GM15510 (cell line): ENCODE measurements around the gene DLG2.

Source experiments
- POLR2A ChIP-seq: IDR thresholded peaks from 3 replicates; pipeline ENCODE4 v1.6.1; 2011; ENCODE audit warnings: borderline replicate concordance; ENCODE audit not compliant: insufficient read length; ENCODE audit errors: extremely low read depth

DLG2 gene

GRCh38 chr11:83520849-83521248, 2106.3 kb downstream of the DLG2 start:
- TF ChIP-seq POLR2A: no peak

DNA sequence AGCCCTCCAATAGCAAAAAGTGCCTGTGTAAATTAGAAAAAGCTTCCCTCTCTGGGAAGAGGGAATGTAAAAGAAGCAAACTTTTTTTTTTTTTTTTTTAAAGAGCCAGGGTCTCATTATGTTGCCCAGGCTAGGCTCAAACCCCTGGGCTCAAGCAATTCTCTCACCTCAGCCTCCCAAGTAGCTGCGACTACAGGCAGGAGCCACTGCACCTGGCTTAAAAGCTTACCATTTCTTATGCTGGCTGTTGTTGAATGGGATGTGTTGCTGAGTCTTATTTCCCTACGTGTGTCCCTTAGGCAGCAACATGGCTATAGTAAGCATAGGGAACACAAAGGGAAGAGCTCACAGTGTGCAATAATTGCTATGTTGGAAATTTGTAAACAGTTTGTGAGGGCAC, 2115.5 kb downstream of the DLG2 start:
- no peak for TF ChIP-seq POLR2A

- TF ChIP-seq POLR2A: no peak
These were observed 2116.3 kb downstream of the DLG2 start for GRCh38 chr11:83510530-83511460.

- TF ChIP-seq POLR2A: no peak
These were observed 2118.3 kb downstream of the DLG2 start for GRCh38 chr11:83508804-83509203.

DNA sequence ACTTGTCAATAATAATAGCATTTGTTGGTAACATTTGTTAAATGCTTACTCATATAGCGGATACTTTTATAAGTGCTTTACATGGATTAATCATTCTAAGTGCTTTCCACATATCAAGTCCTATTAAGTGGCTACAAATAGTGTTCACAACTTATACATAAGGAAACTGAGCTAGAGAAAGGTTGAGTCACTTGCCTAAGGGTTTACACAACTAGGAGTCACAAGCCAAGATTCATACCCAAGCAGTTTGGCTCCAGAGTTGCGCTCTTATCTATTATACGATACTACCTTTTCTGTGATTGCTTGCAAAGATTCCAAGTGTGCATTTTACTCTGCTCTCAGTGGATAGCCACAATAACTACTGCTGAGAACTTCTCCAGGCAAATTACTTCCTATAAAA, 2125.1 kb downstream of the DLG2 start:
- TF ChIP-seq POLR2A: no peak

GRCh38 chr11:83493917-83494316, 2133.2 kb downstream of the DLG2 start:
- TF ChIP-seq POLR2A: no peak

DNA sequence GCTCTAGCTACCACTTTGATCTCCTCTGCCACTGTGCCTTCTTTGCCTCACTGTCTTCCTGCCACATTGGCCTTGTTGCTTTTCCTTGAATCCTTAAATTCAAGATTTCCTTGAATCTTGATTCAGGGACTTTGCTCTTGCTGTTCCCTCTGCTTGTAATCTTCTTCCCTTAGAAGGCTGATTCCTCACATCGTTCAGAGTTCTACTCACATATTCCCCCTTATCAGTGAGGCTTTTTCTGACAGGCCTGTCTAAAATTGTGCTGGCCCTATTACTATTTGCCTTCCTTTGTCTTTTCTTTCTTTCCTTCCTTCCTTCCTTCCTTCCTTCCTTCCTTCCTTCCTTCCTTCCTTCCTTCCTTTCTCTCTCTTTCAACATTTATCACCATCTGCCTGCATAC, 2134.1 kb downstream of the DLG2 start:
- TF ChIP-seq POLR2A: no peak

GRCh38 chr11:83483808-83484207, 2143.3 kb downstream of the DLG2 start:
- TF ChIP-seq POLR2A: no peak

GRCh38 chr11:83480811-83481210, 2146.3 kb downstream of the DLG2 start:
- no peak for TF ChIP-seq POLR2A

GRCh38 chr11:83480251-83480650, 2146.9 kb downstream of the DLG2 start:
- TF ChIP-seq POLR2A: no peak

- no peak for TF ChIP-seq POLR2A
These were observed 2149.4 kb downstream of the DLG2 start for GRCh38 chr11:83477772-83478171.

DNA sequence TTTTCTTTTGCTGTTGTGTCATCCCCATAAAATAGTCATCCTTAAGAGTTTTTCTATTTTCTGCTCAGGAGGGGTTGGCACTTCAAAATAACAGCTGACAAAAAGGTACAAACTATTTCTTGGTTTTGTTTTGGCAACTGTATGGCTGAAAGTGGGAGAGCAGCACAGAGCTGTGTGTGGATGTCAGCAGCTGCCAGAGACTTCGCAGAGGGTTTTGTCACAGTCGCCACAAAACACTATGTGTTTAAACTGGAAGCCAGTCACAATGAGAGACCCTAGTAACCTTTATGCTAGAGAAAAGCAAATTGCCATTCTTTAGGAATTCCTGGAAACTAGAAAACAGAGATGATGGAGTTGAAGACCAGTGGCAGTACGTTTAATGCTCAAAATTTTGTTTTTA, 2151.4 kb downstream of the DLG2 start:
- no peak for TF ChIP-seq POLR2A

DNA sequence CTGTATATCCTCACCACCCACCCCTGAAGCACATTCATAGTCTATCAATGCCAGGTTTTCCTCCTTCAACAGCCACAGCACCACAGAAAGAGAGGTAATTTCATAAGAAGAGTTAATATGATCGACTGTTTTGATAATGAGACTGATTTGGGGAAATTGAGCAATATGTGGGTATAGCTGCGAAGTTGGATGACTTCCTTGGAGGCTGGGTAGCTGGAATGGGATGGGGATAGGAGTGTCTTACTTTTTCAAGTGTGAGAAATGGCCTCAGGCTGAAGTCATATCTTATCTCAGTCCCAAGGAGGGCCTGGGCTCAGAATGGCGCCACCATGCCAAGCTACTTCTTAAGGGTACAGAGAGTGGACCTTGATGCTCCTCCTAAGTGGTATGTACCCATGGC, 2153.4 kb downstream of the DLG2 start:
- no peak for TF ChIP-seq POLR2A

GRCh38 chr11:83472806-83473205, 2154.3 kb downstream of the DLG2 start:
- TF ChIP-seq POLR2A: no peak

DNA sequence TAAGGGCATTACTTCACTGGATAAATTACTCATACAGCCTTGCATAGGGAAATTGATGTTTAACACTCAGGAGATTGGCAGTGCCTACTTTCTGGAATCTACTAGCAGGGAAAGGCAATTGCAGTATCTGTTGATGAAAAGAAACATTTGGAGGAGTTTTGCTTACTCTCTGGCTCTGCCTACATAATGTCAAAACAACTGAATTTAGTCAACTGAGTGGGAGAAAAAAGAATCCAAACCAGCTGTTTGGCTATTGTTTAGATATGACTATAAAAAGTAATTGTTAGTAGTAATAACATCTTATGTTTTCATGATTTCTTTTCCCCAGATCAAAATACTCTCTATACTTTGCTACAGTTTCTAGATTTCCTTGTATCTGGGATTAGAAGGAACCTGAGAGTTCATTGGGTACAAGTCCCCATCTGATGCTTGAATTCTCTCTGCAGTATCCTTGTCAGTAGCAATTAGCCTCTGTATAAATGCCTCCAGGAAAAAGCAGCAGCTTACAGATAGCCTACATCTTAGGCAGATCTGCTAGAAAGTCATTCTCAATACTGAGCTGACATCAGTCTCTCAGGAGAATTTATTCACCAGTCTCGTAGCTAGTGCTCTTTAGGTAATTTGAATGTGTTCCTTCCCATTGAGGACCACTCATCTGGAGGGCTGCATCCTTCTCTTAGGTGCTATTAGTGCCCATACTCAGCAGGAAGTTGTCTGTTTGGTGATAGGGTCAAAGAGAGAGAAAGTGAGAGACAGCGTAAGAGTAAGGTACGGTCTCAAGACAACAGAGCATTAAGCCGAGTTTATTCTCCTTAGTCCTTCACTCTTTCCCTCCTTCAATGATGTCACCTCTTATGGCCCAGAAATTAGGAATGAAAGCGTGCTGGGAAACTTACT, 2155.1 kb downstream of the DLG2 start:
- TF ChIP-seq POLR2A: no peak
